Keratinocyte (primary cell): ENCODE data around the gene WARS2.

Experiments
- CTCF ChIP-seq, 3 experiments: IDR thresholded peaks in 1 of 3; conservative IDR thresholded peaks in 1 of 3; optimal IDR thresholded peaks in 1 of 3; 2 replicates in 2 of 3; 3 replicates in 1 of 3; pipeline versions ENCODE3 to v1.5.1; 2011; ENCODE audit warnings: low read length in 3 of 3, mild to moderate bottlenecking in 3 of 3, moderate library complexity in 2 of 3, control low read depth in 1 of 3, inconsistent platforms in 1 of 3; ENCODE audit not compliant: insufficient read depth in 2 of 3; ENCODE audit errors: extremely low read depth in 1 of 3
- EZH2 ChIP-seq: IDR thresholded peaks from one replicate; pipeline ENCODE4 v1.6.1; 2012; ENCODE audit warnings: inconsistent platforms, mild to moderate bottlenecking, low read length, moderate library complexity

- TF ChIP-seq CTCF (optimal IDR thresholded peaks at IDR 0.05 in 1 of 3, IDR thresholded peaks at IDR 0.05 in 1 of 3, conservative IDR thresholded peaks at IDR 0.05 in 1 of 3; ENCODE audit: extremely low read depth in 1 of 3, insufficient read depth in 2 of 3, low read length in 3 of 3): no peak
- TF ChIP-seq EZH2: no peak
Observed at GRCh38 chr1:119143706-119144105, 3.3 kb upstream of the WARS2 start.
